ENCODE data around the gene GH2.

- TF ChIP-seq CTCF (conservative IDR thresholded peaks at IDR 0.05; ENCODE audit: low read depth, low read length) (no peak), EZH2 (IDR thresholded peaks at IDR 0.05; ENCODE audit: low read length, unreplicated experiment) (no peak)
These were observed 39.6 kb downstream of the GH2 start for GRCh38 chr17:63842173-63842539.
